ENCODE results near the gene RALGPS1. TPM values are rescaled to one million over a fixed set of nuclear protein-coding genes. Genes with fewer than 3 reads are reported as not detected.

Gene RALGPS1
- polyA plus RNA-seq, 1 experiment: 1.7 TPM

DNA sequence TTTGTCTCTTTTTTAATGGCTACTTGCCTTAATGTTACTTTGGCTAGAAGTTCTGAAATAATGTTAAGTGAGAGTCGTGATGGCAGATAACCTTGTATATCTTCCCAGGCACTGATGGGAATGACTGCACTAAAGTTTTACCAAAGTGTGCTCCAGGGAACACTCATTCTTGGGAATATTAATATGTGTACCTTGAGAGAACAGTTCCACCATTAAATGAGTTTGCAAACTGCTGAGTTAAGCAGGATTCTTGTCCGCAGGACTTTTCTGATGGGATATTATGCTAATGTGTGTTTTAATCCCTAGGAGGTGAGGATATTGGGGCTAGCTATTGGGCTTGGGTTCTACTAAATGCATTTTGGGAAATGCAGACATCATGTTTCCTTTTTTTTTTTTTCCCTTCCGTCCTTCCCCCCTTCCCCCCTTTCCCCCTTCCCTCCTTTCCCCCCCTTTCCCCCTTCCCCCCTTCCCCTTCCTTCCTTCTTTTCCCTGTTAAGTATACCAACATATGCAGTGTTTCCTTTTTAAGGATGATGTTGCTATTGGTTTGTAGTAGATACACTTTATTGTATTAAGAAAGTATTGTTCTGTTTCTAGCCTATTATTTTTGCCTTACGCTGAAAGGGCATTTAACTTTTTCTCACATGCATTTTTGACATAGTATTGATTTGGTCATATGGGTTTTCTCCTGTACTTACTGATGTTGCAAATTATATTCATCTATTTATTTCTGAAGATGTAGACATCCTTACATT is 38.6 kb upstream of the RALGPS1 start:
- ChIA-PET CTCF (no interaction called here), POLR2A (no interaction called here)
- DNase-seq (ENCODE audit: low read depth): no peak
- TF ChIP-seq CTCF (IDR thresholded peaks at IDR 0.05; ENCODE audit: insufficient read depth, low read depth, low read length): no peak
- Histone ChIP-seq H3K27me3 (ENCODE audit: control insufficient read depth, insufficient read depth, low read length) (no peaks in the 10 kb centered on the region), H3K36me3 (ENCODE audit: control insufficient read depth, insufficient read depth, low read length) (peaks cover 12% of the 10 kb centered on the region), H3K4me3 (ENCODE audit: low read depth, low read length) (no peak overlapping the region)

GRCh38 chr9:126876531-126876930 is 38.1 kb upstream of the RALGPS1 start:
- no peak overlapping the region for H3K4me3 ChIP-seq (ENCODE audit: low read depth, low read length)
- DNase-seq (ENCODE audit: low read depth): no peak
- ChIA-PET CTCF (no interaction called here), POLR2A (no interaction called here)
- H3K27me3 ChIP-seq (ENCODE audit: control insufficient read depth, insufficient read depth, low read length): no peaks in the 10 kb centered on the region
- H3K36me3 ChIP-seq (ENCODE audit: control insufficient read depth, insufficient read depth, low read length): peaks cover 12% of the 10 kb centered on the region
- TF ChIP-seq CTCF (IDR thresholded peaks at IDR 0.05; ENCODE audit: insufficient read depth, low read depth, low read length): no peak

GRCh38 chr9:126877418-126877817 is 37.2 kb upstream of the RALGPS1 start:
- peaks cover 12% of the 10 kb centered on the region for H3K36me3 ChIP-seq (ENCODE audit: control insufficient read depth, insufficient read depth, low read length)
- H3K4me3 ChIP-seq (ENCODE audit: low read depth, low read length): no peak overlapping the region
- ChIA-PET POLR2A (no interaction called here), CTCF (no interaction called here)
- no peak for TF ChIP-seq CTCF (IDR thresholded peaks at IDR 0.05; ENCODE audit: insufficient read depth, low read depth, low read length)
- no peak for DNase-seq (ENCODE audit: low read depth)
- H3K27me3 ChIP-seq (ENCODE audit: control insufficient read depth, insufficient read depth, low read length): no peaks in the 10 kb centered on the region

GRCh38 chr9:126879288-126879687 is 35.3 kb upstream of the RALGPS1 start:
- ChIA-PET POLR2A (no interaction called here), CTCF (no interaction called here)
- no peak for TF ChIP-seq CTCF (IDR thresholded peaks at IDR 0.05; ENCODE audit: insufficient read depth, low read depth, low read length)

DNA sequence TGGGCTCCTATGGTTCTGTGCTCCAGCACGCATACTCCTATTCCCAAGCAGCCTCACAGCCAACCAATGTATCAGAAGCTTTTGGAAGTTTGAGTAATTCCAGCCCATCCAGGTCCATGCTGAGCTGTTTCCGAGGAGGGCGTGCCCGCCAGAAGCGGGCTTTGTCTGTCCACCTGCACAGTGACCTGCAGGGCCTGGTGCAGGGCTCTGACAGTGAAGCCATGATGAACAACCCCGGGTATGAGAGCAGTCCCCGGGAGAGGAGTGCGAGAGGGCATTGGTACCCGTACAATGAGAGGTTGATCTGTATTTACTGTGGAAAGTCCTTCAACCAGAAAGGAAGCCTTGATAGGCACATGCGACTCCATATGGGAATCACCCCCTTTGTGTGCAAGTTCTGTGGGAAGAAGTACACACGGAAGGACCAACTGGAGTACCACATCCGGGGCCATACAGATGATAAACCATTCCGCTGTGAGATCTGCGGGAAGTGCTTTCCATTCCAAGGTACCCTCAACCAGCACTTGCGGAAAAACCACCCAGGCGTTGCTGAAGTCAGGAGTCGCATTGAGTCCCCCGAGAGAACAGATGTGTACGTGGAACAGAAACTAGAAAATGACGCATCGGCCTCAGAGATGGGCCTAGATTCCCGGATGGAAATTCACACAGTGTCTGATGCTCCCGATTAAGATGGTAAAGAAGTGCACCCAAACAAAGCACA is 34.2 kb upstream of the RALGPS1 start:
- TF ChIP-seq CTCF (IDR thresholded peaks at IDR 0.05; ENCODE audit: insufficient read depth, low read depth, low read length): no peak
- ChIA-PET POLR2A (no interaction called here), CTCF (no interaction called here)
- Histone ChIP-seq H3K36me3 (ENCODE audit: control insufficient read depth, insufficient read depth, low read length) (peaks cover 14% of the 10 kb centered on the region), H3K27me3 (ENCODE audit: control insufficient read depth, insufficient read depth, low read length) (no peaks in the 10 kb centered on the region), H3K4me3 (ENCODE audit: low read depth, low read length) (no peak overlapping the region)
- no peak for DNase-seq (ENCODE audit: low read depth)

More at GRCh38 chr9:126879288-126879687, 35.3 kb upstream of the RALGPS1 start:
- no peak for DNase-seq (ENCODE audit: low read depth)
- Histone ChIP-seq H3K36me3 (ENCODE audit: control insufficient read depth, insufficient read depth, low read length) (peaks cover 14% of the 10 kb centered on the region), H3K27me3 (ENCODE audit: control insufficient read depth, insufficient read depth, low read length) (no peaks in the 10 kb centered on the region), H3K4me3 (ENCODE audit: low read depth, low read length) (no peak overlapping the region)

All from BJ (cell line).